Measurements from ENCODE around the gene SLC9A5.
A peak's percentile ranks its signal among the peaks of the same experiment; 100 is the strongest.

Gene SLC9A5

DNA sequence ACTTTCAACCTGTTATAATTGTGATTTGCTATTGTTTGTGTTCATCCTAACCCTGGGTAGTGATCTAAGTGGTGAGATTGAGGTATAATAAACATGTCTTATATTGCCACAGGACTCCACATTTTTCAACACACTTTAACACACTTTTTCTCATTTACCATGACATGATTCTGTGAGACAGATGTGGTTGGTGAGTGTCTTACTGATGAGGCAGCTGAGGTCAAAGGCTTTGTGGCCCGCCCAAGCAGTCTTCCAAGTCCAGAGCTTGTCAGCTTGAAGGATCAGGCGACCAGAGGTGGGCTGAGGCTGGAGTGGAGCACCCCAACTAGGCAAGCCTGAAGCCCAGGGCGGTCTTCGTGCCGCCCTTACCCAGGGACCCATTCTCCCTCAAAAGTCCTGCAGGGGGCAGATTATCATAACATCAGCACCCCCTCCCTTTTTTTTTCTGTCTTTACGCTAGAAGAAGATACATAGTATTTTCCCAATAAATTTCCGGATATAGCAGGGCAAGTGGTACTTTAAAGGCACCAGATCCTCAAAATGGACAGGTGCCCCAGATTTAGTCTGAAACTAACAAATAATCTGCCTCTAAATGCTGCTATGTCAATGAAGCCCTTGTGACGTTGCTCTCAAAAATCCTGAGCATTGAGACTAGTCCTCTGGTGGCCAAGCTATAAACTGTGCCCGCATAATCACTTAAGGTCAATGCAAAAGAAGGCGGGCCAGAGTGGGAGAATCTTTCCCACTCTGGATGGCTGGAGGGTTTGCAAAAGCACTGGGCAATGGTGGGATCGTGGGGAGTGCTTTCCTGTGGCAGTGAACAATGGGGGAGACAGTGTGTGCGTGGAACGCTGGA is 56.7 kb downstream of the SLC9A5 start:
- no peak overlapping the region for H3K4me3 ChIP-seq (ENCODE audit: low read depth, low read length)
- no peak for DNase-seq (ENCODE audit: low read depth, low spot score)
- no peak for TF ChIP-seq CTCF (IDR thresholded peaks at IDR 0.05; ENCODE audit: insufficient read depth, low read length, missing control alignments)
- ChIA-PET POLR2A (no interaction called here), CTCF (interaction anchor here (3.3 kb wide), 1 partner anchor 8 kb away, joined by 14 read pairs; no protein-coding TSS in a partner anchor)

DNA sequence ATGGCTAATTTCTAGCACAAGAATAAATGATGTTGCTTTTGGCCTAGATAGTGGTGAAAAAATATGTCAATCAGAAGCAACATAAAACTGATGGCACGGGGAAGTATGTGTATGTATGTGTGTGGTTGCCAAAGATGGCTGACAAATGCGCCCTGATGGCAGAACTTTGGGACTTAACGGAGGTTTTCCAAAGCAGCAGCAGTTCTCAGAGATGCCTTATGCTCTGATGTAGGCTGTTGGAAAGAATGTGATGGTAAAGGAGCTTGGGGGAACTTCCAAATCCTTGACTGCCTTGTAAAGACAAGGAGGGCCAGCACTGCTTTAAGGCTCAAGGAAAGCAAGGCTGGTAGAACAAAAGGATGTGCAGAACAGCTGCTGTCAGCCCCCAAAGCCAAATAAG is 61.8 kb downstream of the SLC9A5 start:
- CTCF ChIA-PET: interaction anchor here (1.0 to 1.5 kb wide), 2 partner anchors 50 to 106 kb away, joined by 3 to 5 read pairs; partner anchors contain the start of gene ZDHHC1
- DNase-seq (ENCODE audit: low read depth, low spot score): no peak
- H3K4me3 ChIP-seq (ENCODE audit: low read depth, low read length): no peak overlapping the region
- TF ChIP-seq CTCF (IDR thresholded peaks at IDR 0.05; ENCODE audit: insufficient read depth, low read length, missing control alignments): no peak
- POLR2A ChIA-PET: no interaction called here

DNA sequence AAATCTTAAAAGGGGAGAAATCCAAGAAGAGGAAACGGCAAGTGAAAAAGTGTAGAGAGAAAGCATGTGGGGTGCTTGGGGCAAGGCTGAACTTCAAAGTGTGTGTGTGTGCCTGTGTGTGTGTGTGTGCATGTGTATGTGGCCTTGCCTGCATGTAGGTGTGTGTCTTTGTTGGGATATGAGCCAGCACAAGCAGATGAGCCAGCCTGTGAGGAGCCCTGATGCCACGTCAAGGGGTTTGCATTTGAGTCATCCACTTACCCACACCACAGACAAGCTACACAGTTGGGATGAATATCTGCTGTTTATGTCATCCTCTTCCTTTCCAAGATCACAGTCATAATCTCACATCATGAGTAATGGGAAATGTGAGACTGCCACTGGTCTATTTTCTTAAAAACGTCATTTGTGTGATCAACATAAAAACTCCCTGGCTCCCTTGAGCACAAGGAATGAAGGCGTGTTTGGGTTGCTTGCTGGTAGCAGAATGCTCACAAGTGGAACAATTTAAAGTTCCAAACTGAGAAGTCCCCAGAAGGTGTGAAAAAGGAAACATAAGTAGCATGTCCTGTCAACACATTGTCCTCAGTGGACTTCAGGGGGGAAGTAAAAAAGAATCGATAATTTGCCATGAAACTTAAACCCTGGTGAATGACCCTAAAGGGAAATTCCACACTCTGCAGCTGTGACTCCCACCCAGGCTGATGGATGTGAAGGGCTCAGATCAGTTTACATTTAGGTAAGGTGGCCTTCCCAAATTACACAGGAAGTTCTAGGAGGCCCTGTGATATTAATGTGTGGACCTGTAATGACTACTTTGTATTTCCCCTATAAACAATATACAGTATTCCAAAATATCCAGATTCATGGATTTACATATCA is 63.1 kb downstream of the SLC9A5 start:
- ChIA-PET CTCF (interaction anchor here (0.7 to 1.5 kb wide), 4 partner anchors 10 to 105 kb away, joined by 3 to 6 read pairs (median 4); partner anchors contain the start of gene ZDHHC1), POLR2A (interaction anchor here (0.5 to 1.0 kb wide), 5 partner anchors 15 to 85 kb away, joined by 3 to 4 read pairs (median 3); partner anchors contain the start of gene TMEM208)
- TF ChIP-seq CTCF (IDR thresholded peaks at IDR 0.05; ENCODE audit: insufficient read depth, low read length, missing control alignments): no peak
- peak; percentile 100 for DNase-seq (ENCODE audit: low read depth, low spot score)
- H3K4me3 ChIP-seq (ENCODE audit: low read depth, low read length): no peak overlapping the region

DNA sequence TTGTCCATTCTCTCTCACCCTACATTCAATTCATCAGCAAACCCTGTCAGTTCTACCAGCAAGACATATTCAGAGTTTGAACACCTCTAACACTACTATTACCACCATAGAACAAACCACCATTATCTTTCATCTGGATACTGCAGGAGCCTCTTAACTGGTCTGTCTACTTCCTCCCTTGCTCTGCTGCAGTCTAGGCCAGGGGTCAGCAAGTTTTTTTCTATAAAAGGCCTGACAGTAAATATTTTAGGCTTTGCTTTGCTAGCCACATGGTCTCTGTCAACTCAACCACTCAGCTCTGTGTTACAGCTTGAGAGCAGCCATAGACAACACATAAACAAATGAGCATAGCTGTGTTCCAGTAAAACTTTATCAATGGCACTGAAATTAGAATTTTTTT is 63.9 kb downstream of the SLC9A5 start:
- ChIA-PET CTCF (interaction anchor here (1.2 to 1.4 kb wide), 3 partner anchors 13 to 81 kb away, joined by 3 to 6 read pairs (median 4); partner anchors contain the start of gene TPPP3), POLR2A (no interaction called here)
- DNase-seq (ENCODE audit: low read depth, low spot score): no peak
- TF ChIP-seq CTCF (IDR thresholded peaks at IDR 0.05; ENCODE audit: insufficient read depth, low read length, missing control alignments): no peak
- H3K4me3 ChIP-seq (ENCODE audit: low read depth, low read length): no peak overlapping the region

DNA sequence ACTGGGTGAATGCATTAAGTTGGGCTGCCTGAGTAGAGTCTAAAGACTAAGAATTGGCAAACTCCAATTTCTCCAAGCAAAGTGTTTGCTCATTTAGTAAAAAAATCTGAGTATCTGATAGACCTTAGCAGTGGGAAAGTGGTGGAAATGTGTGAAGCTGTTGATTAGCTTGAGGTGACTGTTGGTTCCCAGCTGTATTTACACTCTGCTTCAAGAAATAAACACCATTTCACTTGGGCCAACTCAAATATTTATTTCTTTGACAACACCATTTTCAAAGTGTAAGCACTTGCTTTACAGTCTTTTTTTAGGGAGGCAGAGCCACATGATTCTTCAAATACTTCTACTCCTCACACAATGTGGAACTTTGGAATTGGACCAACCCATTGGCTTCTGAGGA is 69.1 kb downstream of the SLC9A5 start:
- no peak for DNase-seq (ENCODE audit: low read depth, low spot score)
- H3K4me3 ChIP-seq (ENCODE audit: low read depth, low read length): no peak overlapping the region
- no peak for TF ChIP-seq CTCF (IDR thresholded peaks at IDR 0.05; ENCODE audit: insufficient read depth, low read length, missing control alignments)
- POLR2A ChIA-PET: no interaction called here
- CTCF ChIA-PET: no interaction called here

Data from AG04449 (cell line).